Measurements from ENCODE around the gene SLC28A3.

SLC28A3 gene

DNA sequence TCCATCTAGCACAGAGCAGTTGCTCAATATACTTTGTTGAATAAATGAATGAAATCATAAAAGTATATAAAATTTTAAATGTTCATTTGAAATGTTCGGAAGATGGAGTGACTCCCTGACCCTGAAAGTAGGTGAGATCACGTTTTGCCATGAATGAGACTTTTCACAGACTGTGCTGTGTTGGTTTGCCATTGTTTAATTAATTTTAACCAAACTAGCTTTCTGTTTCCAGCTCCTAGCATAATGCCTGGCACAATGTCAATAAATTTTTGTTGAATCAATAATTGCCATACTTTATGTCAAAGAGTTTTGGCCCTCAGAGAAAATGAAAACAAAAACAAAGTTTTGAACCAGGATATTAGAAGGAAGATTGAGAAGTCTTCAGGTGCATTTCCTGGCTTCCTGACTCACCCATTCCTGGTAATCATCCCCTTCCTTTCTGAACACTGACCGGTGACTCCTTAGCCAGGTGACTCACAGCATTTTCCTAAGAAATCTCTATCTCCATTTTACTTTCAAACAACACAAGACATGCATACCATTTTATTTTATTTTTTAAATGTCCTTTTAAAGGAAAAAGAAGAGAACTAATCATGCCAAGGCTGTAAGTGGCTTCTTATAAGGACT, 15.1 kb downstream of the SLC28A3 start:
- no peak overlapping the region for H3K27ac ChIP-seq
- in situ Hi-C loops (cut with HindIII; ENCODE audit: low pct_ligation_motif_present, low sequenced_read_pairs), result no loop called here
- no peak for DNase-seq
- TF ChIP-seq CTCF (IDR thresholded peaks at IDR 0.05; ENCODE audit: low read depth, low read length, missing control alignments), result no peak
- H3K36me3 ChIP-seq (replicated peaks), result no peaks in the 10 kb centered on the region
- H3K4me3 ChIP-seq (ENCODE audit: low read depth, low read length), result no peak overlapping the region
- H3K27me3 ChIP-seq (replicated peaks), result no peaks in the 10 kb centered on the region

- in situ Hi-C loops (cut with HindIII; ENCODE audit: low pct_ligation_motif_present, low sequenced_read_pairs), result no loop called here
Observed at GRCh38 chr9:84324811-84325210, 15.7 kb downstream of the SLC28A3 start.

DNA sequence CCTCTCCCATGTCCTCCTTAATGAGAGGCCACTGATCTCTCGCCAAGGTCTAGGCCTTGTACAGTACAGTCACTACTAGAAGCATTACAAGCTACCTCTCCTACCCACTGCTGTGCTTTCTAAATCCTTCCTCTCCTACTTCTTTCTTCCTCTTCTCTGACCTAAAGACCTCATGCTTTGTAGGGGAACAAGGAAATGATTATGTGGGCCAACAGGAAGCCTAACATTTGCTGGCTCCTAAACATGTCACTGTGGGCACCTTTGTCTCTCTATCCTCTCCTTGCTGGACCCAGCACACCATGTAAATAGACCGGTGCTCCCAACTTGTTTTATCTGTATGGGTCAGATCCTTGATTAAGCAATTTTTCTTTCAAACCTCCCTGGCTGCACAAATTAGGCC, 16.7 kb downstream of the SLC28A3 start:
- DNase-seq, result no peak
- Histone ChIP-seq H3K27ac (no peak overlapping the region), H3K36me3 (replicated peaks) (no peaks in the 10 kb centered on the region), H3K4me3 (ENCODE audit: low read depth, low read length) (no peak overlapping the region), H3K27me3 (replicated peaks) (no peaks in the 10 kb centered on the region)
- in situ Hi-C loops (cut with HindIII; ENCODE audit: low pct_ligation_motif_present, low sequenced_read_pairs), result no loop called here
- no peak for TF ChIP-seq CTCF (IDR thresholded peaks at IDR 0.05; ENCODE audit: low read depth, low read length, missing control alignments)

More at GRCh38 chr9:84324811-84325210, 15.7 kb downstream of the SLC28A3 start:
- DNase-seq, result no peak
- H3K27me3 ChIP-seq (replicated peaks), result no peaks in the 10 kb centered on the region
- no peaks in the 10 kb centered on the region for H3K36me3 ChIP-seq (replicated peaks)
- no peak for TF ChIP-seq CTCF (IDR thresholded peaks at IDR 0.05; ENCODE audit: low read depth, low read length, missing control alignments)
- H3K4me3 ChIP-seq (ENCODE audit: low read depth, low read length), result no peak overlapping the region
- no peak overlapping the region for H3K27ac ChIP-seq

GRCh38 chr9:84322828-84323227, 17.7 kb downstream of the SLC28A3 start:
- H3K36me3 ChIP-seq (replicated peaks), result no peaks in the 10 kb centered on the region
- H3K4me3 ChIP-seq (ENCODE audit: low read depth, low read length), result no peak overlapping the region
- H3K27me3 ChIP-seq (replicated peaks), result no peaks in the 10 kb centered on the region
- H3K27ac ChIP-seq, result no peak overlapping the region
- in situ Hi-C loops (cut with HindIII; ENCODE audit: low pct_ligation_motif_present, low sequenced_read_pairs), result no loop called here
- DNase-seq, result peak; percentile 60
- no peak for TF ChIP-seq CTCF (IDR thresholded peaks at IDR 0.05; ENCODE audit: low read depth, low read length, missing control alignments)

DNA sequence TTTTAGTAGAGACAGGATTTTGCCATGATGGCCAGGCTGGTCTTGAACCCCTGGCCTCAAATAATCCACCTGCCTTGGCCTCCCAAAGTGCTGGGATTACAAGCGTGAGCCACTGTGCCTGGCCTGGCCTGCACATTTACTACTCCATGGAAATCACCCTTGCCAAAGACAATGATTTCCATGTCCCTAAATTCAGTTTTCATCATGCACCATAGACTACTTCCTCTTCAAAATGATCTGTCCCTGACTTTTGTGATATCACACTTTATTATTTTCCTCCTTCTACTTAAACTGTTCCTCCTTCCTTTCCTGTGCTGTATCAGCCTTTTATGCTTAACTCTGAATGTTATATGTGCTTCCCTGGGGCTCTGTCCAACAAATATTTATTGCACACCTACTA, 20.3 kb downstream of the SLC28A3 start:
- Histone ChIP-seq H3K4me3 (ENCODE audit: low read depth, low read length) (no peak overlapping the region), H3K27me3 (replicated peaks) (no peaks in the 10 kb centered on the region), H3K36me3 (replicated peaks) (no peaks in the 10 kb centered on the region), H3K27ac (no peak overlapping the region)
- in situ Hi-C loops (cut with HindIII; ENCODE audit: low pct_ligation_motif_present, low sequenced_read_pairs), result no loop called here
- DNase-seq, result no peak
- no peak for TF ChIP-seq CTCF (IDR thresholded peaks at IDR 0.05; ENCODE audit: low read depth, low read length, missing control alignments)

- in situ Hi-C loops (cut with HindIII; ENCODE audit: low pct_ligation_motif_present, low sequenced_read_pairs), result no loop called here
- Histone ChIP-seq H3K4me3 (ENCODE audit: low read depth, low read length) (no peak overlapping the region), H3K27ac (no peak overlapping the region), H3K36me3 (replicated peaks) (no peaks in the 10 kb centered on the region), H3K27me3 (replicated peaks) (no peaks in the 10 kb centered on the region)
- TF ChIP-seq CTCF (IDR thresholded peaks at IDR 0.05; ENCODE audit: low read depth, low read length, missing control alignments), result no peak
- DNase-seq, result no peak
Observed at GRCh38 chr9:84319632-84320031, 20.9 kb downstream of the SLC28A3 start.

Measured in brain microvascular endothelial cell (primary cell).